A549 (cell line): ENCODE data around the gene MLANA.

Source experiments
- BHLHE40 ChIP-seq: IDR thresholded peaks from 2 replicates; pipeline ENCODE4 v1.6.1; 2012; ENCODE audit warnings: low read depth, low read length, inconsistent platforms
- CTCF ChIP-seq: fragments of >200 bp; sonication (Bioruptor Twin); formaldehyde crosslinking; IDR thresholded peaks from 3 replicates; pipeline ENCODE4 v1.5.1; 2016
- EP300 ChIP-seq, 2 experiments: fragments of >200 bp; sonication (Bioruptor Twin); formaldehyde crosslinking; IDR thresholded peaks; 2 replicates in 1 of 2; 3 replicates in 1 of 2; pipeline ENCODE4 v1.6.1; 2016 to 2017
- JUN ChIP-seq, 2 experiments: fragments of >200 bp; sonication (Bioruptor Twin); formaldehyde crosslinking; IDR thresholded peaks; 2 replicates in 1 of 2; 3 replicates in 1 of 2; pipeline ENCODE4 v1.6.1; 2016 to 2017
- MAX ChIP-seq: IDR thresholded peaks from 2 replicates; pipeline ENCODE4 v1.6.1; 2012
- MYC ChIP-seq: IDR thresholded peaks from 2 replicates; pipeline ENCODE4 v1.6.1; 2012; ENCODE audit warnings: mild to moderate bottlenecking, inconsistent platforms, low read length, improper control_type of control experiment, borderline replicate concordance
- POLR2A ChIP-seq: IDR thresholded peaks from 2 replicates; pipeline ENCODE4 v1.6.1; 2012; ENCODE audit warnings: mild to moderate bottlenecking, low read length
- RAD21 ChIP-seq, 2 experiments: fragments of >200 bp in 1 of 2; sonication (Bioruptor Twin) in 1 of 2; formaldehyde crosslinking in 1 of 2; IDR thresholded peaks in 1 of 2; conservative IDR thresholded peaks in 1 of 2; 2 replicates in 1 of 2; 3 replicates in 1 of 2; pipeline ENCODE4 v1.6.1; 2012 to 2018; ENCODE audit warnings: inconsistent platforms in 1 of 2
- REST ChIP-seq: fragments of 200-600 bp; sonication (generic); IDR thresholded peaks from 2 replicates; pipeline ENCODE4 v1.6.1; 2016; ENCODE audit warnings: antibody characterized with exemption, mild to moderate bottlenecking, moderate library complexity
- TFCP2L1 ChIP-seq: fragments of 250-450 bp; sonication (Bioruptor Pico); IDR thresholded peaks from 2 replicates; pipeline ENCODE4 v1.5.0; 2021; ENCODE audit warnings: mild to moderate bottlenecking
- TP53 ChIP-seq: fragments of 250-450 bp; sonication (Bioruptor Pico); IDR thresholded peaks from 2 replicates; pipeline ENCODE4 v1.5.0; 2021; ENCODE audit warnings: mild to moderate bottlenecking, moderate library complexity

- no peak for TF ChIP-seq CTCF
- TF ChIP-seq REST, result no peak
- no peak for TF ChIP-seq TP53 (CRISPR knock-in tag)
- TF ChIP-seq EP300 (IDR thresholded peaks at IDR 0.05), result no peak
- TF ChIP-seq MYC, result no peak
- no peak for TF ChIP-seq TFCP2L1 (CRISPR knock-in tag)
- no peak for TF ChIP-seq JUN (IDR thresholded peaks at IDR 0.05)
- TF ChIP-seq RAD21 (conservative IDR thresholded peaks at IDR 0.05 in 1 of 2, IDR thresholded peaks at IDR 0.05 in 1 of 2), result no peak
- TF ChIP-seq MAX, result no peak
- no peak for TF ChIP-seq BHLHE40
- TF ChIP-seq POLR2A, result no peak
Observed at GRCh38 chr9:5896863-5897262, 6.2 kb downstream of the MLANA start.
